ENCODE data around the gene CTAGE6. TPM values are rescaled to one million over a fixed set of nuclear protein-coding genes. Genes with fewer than 3 reads are reported as not detected.
"Not testable (repeated sequence)": the region's sequence is repeated elsewhere in the genome, so short reads cannot be mapped to it uniquely, and the experiment has no call there.

The CTAGE6 gene
- total RNA-seq, 1 donor from 2014 or later = not detected

DNA sequence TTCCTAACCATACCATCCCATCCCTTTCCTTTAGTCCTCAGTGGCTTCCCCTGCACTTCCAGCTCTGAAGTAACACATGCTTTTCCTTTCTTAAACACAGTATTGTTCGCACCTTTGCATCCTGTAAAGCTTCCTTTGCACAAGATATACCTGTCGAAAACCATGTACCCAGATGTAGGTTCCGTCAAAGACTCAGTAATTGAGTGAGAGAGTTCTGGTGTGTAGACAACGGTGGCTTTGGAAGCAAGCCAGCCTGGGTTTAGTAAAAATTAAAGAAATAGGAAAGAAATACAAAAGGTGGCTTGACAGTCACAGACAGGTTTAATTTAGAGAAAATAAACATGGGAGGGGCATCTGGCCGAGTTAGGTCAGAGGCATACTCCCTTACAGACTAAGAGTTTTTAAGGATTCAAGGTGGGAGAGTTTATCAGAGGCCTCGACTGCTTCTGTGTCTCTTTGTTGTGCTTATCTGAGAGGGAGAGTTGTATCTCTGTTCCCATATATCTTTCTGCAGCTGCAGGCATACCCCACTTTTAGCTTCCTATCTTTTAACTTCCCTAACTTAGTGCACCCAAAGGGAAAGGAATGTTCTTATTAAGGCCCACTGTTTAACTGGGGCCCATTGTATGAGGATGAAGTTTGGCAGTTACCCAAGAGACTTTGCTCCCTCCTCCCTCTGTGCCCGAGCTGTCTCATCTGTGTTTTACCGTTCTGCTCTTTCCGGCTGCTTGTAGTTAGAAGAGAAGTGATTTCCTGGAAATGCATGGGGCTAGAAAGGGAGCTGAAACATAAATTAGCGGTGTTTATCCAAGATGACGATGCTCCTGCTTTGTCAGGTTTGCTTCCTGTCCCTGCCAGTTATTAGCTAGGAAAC, 42.7 kb downstream of the CTAGE6 start:
- not testable (repeated sequence) for H3K27ac Mint-ChIP-seq; H3K9me3 Mint-ChIP-seq (ENCODE audit: low read depth); H3K36me3 Mint-ChIP-seq (ENCODE audit: insufficient read depth); DNase-seq (ENCODE audit: low spot score, unreplicated experiment); H3K4me1 Mint-ChIP-seq (ENCODE audit: low read depth); H3K27me3 Mint-ChIP-seq; H3K4me3 Mint-ChIP-seq (ENCODE audit: low read depth)

DNA sequence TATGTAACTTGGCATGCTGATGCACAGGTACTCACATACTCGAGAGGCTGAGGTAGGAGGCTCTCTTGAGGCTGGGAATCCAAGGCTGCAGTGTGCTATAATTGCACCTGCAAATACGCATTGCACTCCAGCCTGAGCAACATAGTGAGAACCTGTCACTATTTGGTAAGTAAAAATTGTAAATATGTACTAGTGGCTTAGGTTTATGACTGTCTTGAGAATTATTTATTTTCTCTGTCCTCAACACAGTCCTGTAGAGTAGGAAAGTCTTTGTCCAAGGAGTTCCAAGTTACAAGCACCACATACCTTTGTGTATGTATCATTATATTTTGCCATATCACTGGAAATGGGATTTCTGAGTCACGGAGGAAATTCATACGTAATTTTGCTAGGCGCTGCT, 45.1 kb downstream of the CTAGE6 start:
- H3K9me3 Mint-ChIP-seq (ENCODE audit: low read depth); H3K36me3 Mint-ChIP-seq (ENCODE audit: insufficient read depth): not testable (repeated sequence)

DNA sequence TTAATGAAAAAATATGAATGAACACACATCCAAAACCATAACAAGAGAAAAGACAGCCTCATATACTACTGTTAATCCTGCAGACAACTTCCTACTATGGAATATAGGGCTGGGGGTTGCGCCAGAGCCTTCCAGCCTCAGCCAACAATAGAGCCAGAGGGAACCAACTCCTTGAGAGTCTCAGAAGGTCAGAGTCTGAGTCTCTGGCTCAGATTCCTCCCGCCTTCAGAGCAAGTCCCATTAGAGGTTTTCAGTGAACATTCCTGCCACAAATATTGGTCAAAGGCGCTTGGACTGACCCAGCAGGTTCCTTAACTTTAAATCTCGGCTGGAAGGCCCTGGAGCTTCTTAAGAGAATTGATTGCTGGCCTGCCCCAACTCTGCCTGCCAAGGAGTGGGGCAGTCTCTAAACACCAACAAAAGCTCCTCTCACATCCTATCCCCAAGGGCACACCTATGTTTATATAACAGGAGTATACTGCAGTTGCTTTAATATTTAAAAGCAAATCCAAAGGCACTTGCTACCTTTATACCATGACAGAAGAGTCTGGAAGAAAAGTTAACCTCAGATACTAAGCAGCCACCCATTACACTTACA, 45.7 kb downstream of the CTAGE6 start:
- not testable (repeated sequence) for H3K27ac Mint-ChIP-seq; H3K36me3 Mint-ChIP-seq (ENCODE audit: insufficient read depth); H3K4me1 Mint-ChIP-seq (ENCODE audit: low read depth); H3K27me3 Mint-ChIP-seq; H3K4me3 Mint-ChIP-seq (ENCODE audit: low read depth); H3K9me3 Mint-ChIP-seq (ENCODE audit: low read depth); DNase-seq (ENCODE audit: low spot score, unreplicated experiment)

More for the DNA sequence above, 45.1 kb downstream of the CTAGE6 start:
- H3K4me3 Mint-ChIP-seq (ENCODE audit: low read depth); H3K27ac Mint-ChIP-seq; DNase-seq (ENCODE audit: low spot score, unreplicated experiment); H3K4me1 Mint-ChIP-seq (ENCODE audit: low read depth); H3K27me3 Mint-ChIP-seq: not testable (repeated sequence)

DNA sequence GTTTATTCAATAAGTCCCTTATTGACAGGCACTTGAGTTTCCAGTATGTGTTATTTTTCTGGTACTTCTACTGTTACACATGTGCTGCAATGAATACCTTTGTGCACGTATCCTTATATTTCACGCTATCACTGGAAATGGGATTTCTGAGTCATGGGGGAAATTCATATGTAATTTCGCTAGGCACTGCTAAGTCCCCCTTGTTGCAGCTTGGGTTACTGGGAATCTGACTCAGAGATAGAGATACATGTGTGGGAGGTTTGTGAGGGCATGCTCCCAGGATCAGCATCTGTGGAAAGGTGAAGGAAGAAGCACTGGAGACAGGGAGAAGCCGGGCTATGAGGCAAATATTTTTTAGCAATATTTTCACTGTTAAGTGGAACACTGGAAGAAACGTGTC, 47.6 kb downstream of the CTAGE6 start:
- H3K4me1 Mint-ChIP-seq (ENCODE audit: low read depth); H3K27ac Mint-ChIP-seq; H3K27me3 Mint-ChIP-seq; H3K36me3 Mint-ChIP-seq (ENCODE audit: insufficient read depth); H3K9me3 Mint-ChIP-seq (ENCODE audit: low read depth); H3K4me3 Mint-ChIP-seq (ENCODE audit: low read depth); DNase-seq (ENCODE audit: low spot score, unreplicated experiment): not testable (repeated sequence)

Other genes with a start within 250 kb of the CTAGE6 start
- gene CTAGE15, start 185.9 kb downstream of the CTAGE6 start, total RNA-seq = 1.9 and 2.4 TPM in 2 replicates
- 0.10 and 0.11 TPM in 2 replicates for gene TCAF2, start 136.7 kb downstream of the CTAGE6 start, total RNA-seq
- gene TCAF1, start 144.5 kb upstream of the CTAGE6 start, total RNA-seq = 112 TPM in 2 replicates
- not detected in 2 replicates for gene OR2F2, start 177.5 kb upstream of the CTAGE6 start, total RNA-seq
- not detected in 2 replicates for gene OR2F1, start 197.1 kb upstream of the CTAGE6 start, total RNA-seq
- not detected in 2 replicates for gene OR6B1, start 242.6 kb upstream of the CTAGE6 start, total RNA-seq

Measured in progenitor cell of endocrine pancreas (in vitro differentiated cells).